GM20000 (cell line): ENCODE data around the gene C4B.
"Not testable (repeated sequence)": the region's sequence is repeated elsewhere in the genome, so short reads cannot be mapped to it uniquely, and the experiment has no call there.

Experiments
- DNase-seq: peaks from one replicate; pipeline ENCODE4 v3.0.0; 2012; ENCODE audit warnings: low spot score
- CTCF ChIP-seq: IDR thresholded peaks from 2 replicates; pipeline ENCODE4 v1.5.1; 2012; ENCODE audit warnings: mild to moderate bottlenecking, control low read depth; ENCODE audit errors: extremely low read depth, missing control alignments

C4B gene

DNA sequence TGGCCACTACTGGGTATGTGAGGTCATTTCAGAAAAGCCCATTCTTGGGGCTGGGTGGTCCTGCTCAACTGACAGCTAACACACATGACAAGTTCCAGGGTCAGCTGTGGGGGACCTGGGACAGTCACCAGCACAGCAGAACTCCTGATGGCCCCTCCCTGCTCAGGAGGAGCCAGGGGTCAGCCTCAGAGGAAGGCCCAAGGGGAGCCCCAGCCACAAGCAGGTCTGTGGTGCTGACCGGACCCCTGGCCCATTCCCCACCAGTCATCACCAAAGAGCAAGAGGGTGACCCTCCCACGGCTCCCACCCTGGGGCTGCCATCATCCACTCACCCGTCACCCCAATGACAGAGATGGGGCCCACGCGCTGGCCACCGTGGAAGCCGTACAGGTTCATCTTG is 41.7 kb downstream of the C4B start:
- no peak for DNase-seq
- no peak for TF ChIP-seq CTCF

DNA sequence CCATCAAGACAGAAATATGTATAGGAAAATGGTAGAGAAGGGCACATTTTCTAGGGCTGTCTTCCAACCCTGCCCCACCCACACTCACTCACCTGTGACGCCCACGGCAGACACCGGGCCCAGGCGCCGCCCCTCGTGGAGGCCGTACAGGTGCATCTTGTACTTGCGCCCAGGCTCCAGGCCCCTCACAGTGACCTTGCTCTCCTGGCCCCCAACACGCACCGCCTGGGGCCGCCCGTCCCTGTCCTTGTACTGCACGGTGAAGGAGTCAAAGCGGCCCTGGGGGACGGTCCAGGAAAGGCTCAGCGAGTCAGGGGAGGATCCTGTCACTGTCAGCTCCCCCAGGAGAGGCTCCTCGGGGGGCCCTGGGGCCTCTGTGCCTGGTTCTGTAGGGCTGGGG is 43.4 kb downstream of the C4B start:
- DNase-seq, result no peak
- no peak for TF ChIP-seq CTCF

GRCh38 chr6:32058511-32058963 is 43.9 kb downstream of the C4B start:
- no peak for TF ChIP-seq CTCF
- DNase-seq, result no peak

DNA sequence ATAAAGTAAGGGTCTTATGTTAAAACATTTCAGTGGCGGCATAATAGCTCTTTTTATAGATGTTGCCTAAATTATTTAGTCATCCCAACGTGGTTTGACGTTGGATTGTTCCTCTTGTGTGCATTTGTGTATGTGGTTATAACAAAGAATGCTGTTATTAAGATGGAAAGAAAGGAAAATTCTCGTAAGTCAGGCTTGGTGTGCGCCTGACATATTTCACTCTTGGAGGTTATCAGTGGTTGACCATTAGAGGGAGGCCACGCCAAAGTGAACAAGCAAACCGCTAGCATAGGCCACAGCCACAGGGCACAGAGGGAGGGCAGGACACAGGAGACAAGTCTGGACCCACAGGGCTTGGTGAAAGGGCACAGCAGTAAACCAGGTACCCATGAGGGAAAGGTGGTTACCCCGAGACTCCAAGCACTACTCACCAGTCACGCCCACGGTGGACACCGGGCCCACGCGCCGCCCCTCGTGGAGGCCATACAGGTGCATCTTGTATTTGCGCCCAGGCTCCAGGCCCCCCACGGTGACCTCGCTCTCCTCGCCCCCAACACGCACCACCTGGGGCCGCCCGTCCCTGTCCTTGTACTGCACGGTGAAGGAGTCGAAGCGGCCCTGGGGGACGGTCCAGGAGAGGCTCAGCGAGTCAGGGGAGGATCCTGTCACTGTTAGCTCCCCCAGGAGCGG is 46.5 kb downstream of the C4B start:
- no peak for DNase-seq
- no peak for TF ChIP-seq CTCF

- DNase-seq, result no peak
- TF ChIP-seq CTCF, result no peak
Observed at GRCh38 chr6:32064706-32065105, 50.1 kb downstream of the C4B start.

- not testable (repeated sequence) for DNase-seq
Observed at GRCh38 chr6:32067521-32067920, 52.9 kb downstream of the C4B start.

DNA sequence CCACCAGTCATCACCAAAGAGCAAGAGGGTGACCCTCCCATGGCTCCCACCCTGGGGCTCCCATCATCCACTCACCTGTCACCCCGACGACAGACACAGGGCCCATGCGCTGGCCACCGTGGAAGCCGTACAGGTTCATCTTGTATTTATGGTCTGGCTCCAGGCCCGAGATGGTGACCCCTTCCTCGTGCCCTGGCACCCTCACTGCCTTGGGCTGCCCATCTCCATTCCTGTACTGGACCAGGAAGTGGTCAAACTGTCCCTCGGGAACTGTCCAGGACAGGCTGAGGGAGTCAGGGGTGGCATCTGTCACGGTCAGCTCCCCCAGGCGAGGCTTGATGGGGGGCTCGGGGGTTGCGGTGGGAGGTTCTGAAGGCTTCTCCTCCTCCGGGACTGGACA is 53.7 kb downstream of the C4B start:
- DNase-seq, result not testable (repeated sequence)

DNA sequence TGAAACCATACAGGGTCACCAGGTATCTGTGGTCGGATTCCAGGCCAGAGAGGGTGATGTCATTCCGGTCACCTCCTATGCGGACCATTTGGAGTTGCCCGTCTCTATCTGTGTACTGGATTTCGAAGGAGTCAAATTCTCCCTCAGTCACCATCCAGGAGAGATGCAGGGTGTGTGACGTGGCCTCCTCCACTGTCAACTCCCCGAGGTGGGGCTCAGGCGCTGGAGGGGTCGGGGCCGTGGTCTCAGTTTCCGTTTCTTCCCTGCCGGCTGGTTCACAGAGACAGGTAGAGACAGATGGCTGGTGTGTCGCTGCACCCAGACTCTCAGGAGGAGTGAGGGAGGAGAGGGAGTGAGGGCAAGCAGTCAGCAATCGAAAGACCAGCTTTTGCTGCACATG is 54.3 kb downstream of the C4B start:
- TF ChIP-seq CTCF, result no peak
- no peak for DNase-seq
